HUES48 (cell line): ENCODE measurements around the gene PAX8.
A peak's percentile ranks its signal among the peaks of the same experiment; 100 is the strongest.
"Not testable (repeated sequence)": the region's sequence is repeated elsewhere in the genome, so short reads cannot be mapped to it uniquely, and the experiment has no call there.

Source experiments
- H3K27ac ChIP-seq: one replicate; pipeline ENCODE4 v1.7.0; 2013; ENCODE audit warnings: low read depth, low read length, inconsistent platforms
- H3K27me3 ChIP-seq: 2 replicates; pipeline ENCODE4 v1.6.1; 2013; ENCODE audit warnings: mild to moderate bottlenecking, low read length; ENCODE audit not compliant: control insufficient read depth, insufficient read depth
- H3K36me3 ChIP-seq: 2 replicates; pipeline ENCODE4 v1.6.1; 2013; ENCODE audit warnings: low read length; ENCODE audit not compliant: control insufficient read depth, insufficient read depth
- H3K4me1 ChIP-seq: 2 replicates; pipeline ENCODE4 v1.6.1; 2013; ENCODE audit warnings: mild to moderate bottlenecking, low read length; ENCODE audit not compliant: control insufficient read depth, insufficient read depth
- H3K4me3 ChIP-seq: 2 replicates; pipeline ENCODE4 v1.5.1; 2013; ENCODE audit warnings: mild to moderate bottlenecking, low read depth, low read length
- H3K9ac ChIP-seq: 2 replicates; pipeline ENCODE4 v1.6.1; 2013; ENCODE audit warnings: mild to moderate bottlenecking, low read depth, low read length, moderate library complexity
- H3K9me3 ChIP-seq: 2 replicates; pipeline ENCODE4 v1.6.1; 2013; ENCODE audit warnings: low read length; ENCODE audit not compliant: control insufficient read depth, insufficient read depth

The PAX8 gene

DNA sequence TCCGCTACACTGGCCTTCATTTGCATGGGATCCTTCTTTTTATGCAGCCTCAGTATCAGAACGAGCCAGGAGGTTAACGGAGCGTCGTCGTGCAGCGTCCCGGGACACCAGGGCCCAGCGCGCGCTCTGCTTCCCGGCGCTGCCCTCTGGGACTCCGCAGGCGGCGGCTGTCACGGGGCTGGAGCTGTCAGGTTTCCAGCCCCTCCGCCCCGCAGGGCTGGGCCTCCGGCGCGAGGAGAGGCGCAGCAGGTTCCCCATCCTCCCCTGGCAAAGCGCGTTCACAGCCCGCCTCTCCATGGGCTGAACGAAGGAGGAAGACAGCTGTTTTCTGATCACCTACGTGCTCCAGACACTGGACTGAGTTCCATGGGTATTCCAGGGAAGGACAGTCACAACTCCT, 12.5 kb upstream of the PAX8 start:
- Histone ChIP-seq H3K27me3 (peaks cover 72% of the 10 kb centered on the region), H3K4me3 (peak overlapping the region; percentile 6; the same call in 1 of the 2 replicates), H3K9ac (no peak overlapping the region)

GRCh38 chr2:113288674-113289149, 10.0 kb upstream of the PAX8 start:
- not testable (repeated sequence) for H3K9ac ChIP-seq, H3K4me1 ChIP-seq
- peaks cover 70% of the 10 kb centered on the region for H3K27me3 ChIP-seq

More for the DNA sequence above, 12.5 kb upstream of the PAX8 start:
- H3K4me1 ChIP-seq: peaks cover 3% of the 10 kb centered on the region; the same call in 1 of the 2 replicates
- no peak overlapping the region for H3K27ac ChIP-seq
- no peaks in the 10 kb centered on the region for H3K9me3 ChIP-seq
- H3K36me3 ChIP-seq: no peaks in the 10 kb centered on the region

DNA sequence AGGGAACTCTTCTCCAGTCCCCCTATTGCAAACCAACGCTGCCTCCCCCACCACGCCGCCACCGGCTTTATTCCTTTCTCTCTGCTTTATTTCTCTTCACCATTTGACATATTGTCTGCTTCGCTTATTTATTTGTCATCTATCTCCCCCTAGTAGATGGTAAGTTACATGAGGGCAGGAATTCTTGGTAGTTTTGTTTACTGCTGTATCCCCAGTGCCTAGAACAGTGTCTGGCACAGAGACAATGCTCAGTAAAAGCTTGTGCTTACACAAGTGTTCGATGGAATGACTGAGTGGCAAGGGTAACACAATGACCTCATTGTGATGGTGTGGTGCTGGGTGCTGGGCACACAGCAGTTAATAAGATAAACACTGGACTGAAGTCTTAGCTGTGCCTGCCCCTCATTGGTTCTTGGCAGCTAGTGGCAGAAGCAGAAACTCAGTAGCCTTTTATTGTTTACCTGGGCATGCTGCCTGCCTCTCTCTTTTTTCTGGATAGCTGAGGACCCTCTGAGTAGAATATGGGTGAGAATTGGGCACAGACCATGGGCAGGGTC, 9.5 kb upstream of the PAX8 start:
- not testable (repeated sequence) for H3K9me3 ChIP-seq, H3K36me3 ChIP-seq, H3K9ac ChIP-seq, H3K4me1 ChIP-seq, H3K4me3 ChIP-seq, H3K27ac ChIP-seq
- H3K27me3 ChIP-seq: peaks cover 64% of the 10 kb centered on the region

More at GRCh38 chr2:113288674-113289149, 10.0 kb upstream of the PAX8 start:
- not testable (repeated sequence) for H3K4me3 ChIP-seq, H3K9me3 ChIP-seq, H3K27ac ChIP-seq, H3K36me3 ChIP-seq

GRCh38 chr2:113285816-113286215, 7.1 kb upstream of the PAX8 start:
- no peak overlapping the region for H3K27ac ChIP-seq
- H3K4me3 ChIP-seq: no peak overlapping the region
- no peak overlapping the region for H3K9ac ChIP-seq
- no peaks in the 10 kb centered on the region for H3K36me3 ChIP-seq
- no peaks in the 10 kb centered on the region; the same call in 1 of the 2 replicates for H3K4me1 ChIP-seq
- peaks cover 64% of the 10 kb centered on the region for H3K27me3 ChIP-seq
- no peaks in the 10 kb centered on the region for H3K9me3 ChIP-seq

GRCh38 chr2:113284999-113285398, 6.3 kb upstream of the PAX8 start:
- H3K27ac ChIP-seq, H3K4me3 ChIP-seq, H3K36me3 ChIP-seq, H3K4me1 ChIP-seq, H3K9ac ChIP-seq, H3K9me3 ChIP-seq: not testable (repeated sequence)
- peaks cover 64% of the 10 kb centered on the region for H3K27me3 ChIP-seq

GRCh38 chr2:113284476-113284875, 5.8 kb upstream of the PAX8 start:
- Histone ChIP-seq H3K9ac (no peak overlapping the region), H3K27ac (no peak overlapping the region), H3K9me3 (no peaks in the 10 kb centered on the region), H3K4me3 (no peak overlapping the region), H3K36me3 (no peaks in the 10 kb centered on the region), H3K27me3 (peaks cover 64% of the 10 kb centered on the region), H3K4me1 (no peaks in the 10 kb centered on the region; the same call in 1 of the 2 replicates)

DNA sequence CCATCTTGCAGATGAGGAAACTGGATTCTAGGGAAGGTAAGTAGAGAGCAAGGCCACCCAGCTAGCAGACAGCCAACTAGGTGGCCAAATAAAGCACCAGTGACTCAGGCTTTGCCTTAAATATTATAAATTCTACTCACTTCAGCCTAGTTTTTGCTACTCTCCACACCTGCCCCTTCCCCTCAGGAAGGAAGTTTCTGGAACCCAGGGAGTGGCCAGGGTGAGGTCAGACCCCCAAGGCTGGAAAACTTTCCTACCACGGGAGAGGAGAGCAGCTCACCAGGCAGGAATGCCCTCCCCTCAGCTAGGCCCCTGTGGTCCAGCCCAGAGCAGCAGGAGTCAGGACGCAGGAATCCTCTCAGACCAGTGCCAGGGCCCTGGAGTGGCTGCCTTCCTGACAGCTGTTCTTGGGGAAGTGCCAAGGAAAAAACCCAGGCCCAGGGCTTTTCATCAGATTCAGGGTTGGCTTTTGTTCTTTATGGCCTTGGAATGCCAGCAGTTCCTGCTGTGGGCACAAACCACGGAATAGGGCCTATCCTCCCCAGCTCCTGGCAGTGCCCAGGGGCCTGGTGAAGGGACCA, 5.1 kb upstream of the PAX8 start:
- H3K9ac ChIP-seq: no peak overlapping the region
- H3K4me3 ChIP-seq: no peak overlapping the region
- no peaks in the 10 kb centered on the region; the same call in 1 of the 2 replicates for H3K4me1 ChIP-seq
- H3K27me3 ChIP-seq: peaks cover 65% of the 10 kb centered on the region
- no peaks in the 10 kb centered on the region for H3K36me3 ChIP-seq
- H3K9me3 ChIP-seq: no peaks in the 10 kb centered on the region
- no peak overlapping the region for H3K27ac ChIP-seq

- H3K9me3 ChIP-seq: no peaks in the 10 kb centered on the region
- no peak overlapping the region for H3K27ac ChIP-seq
- H3K36me3 ChIP-seq: no peaks in the 10 kb centered on the region
- H3K4me1 ChIP-seq: no peaks in the 10 kb centered on the region; the same call in 1 of the 2 replicates
- no peak overlapping the region for H3K4me3 ChIP-seq
- H3K9ac ChIP-seq: no peak overlapping the region
- peaks cover 73% of the 10 kb centered on the region for H3K27me3 ChIP-seq
These were observed 4.2 kb upstream of the PAX8 start for GRCh38 chr2:113282747-113283533.

DNA sequence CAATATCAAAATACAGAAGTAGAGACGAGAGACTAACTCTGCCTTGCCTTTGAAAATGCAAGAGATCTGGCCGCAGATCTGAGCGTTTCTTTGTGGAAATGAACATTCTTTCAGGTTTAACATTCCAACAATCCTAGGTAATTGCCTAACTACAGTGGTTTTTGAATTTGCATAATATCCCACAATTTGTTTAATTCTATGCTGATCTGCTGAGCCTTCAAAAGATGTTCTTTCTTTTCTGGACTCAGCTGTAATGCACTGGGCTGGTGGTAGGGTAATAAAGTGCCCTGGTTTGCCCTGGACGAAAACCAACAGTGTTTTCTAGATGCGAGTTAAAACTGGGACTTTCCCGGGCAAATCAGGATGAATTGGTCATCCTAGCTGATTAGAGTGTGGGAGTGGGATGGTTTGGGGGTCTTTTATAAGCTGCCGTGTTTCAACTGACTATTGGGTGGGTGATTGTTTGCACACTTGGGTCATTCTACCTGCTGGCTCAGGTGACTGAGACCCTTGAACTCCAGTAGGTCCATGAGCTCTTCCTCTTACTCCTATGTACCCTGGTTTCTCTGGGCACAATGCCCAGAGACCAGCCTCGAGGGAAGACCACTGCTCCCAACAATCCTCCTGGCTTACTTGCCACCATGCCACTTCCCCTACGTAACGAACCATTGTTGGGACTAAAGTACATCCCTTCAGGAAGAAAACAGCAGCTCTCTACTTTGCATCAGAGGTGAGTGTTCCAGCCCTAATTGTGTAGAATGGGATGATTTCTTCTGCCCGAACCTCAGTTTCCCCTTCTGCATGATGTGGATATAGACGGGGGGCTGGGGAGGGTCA, 3.4 kb upstream of the PAX8 start:
- Histone ChIP-seq H3K27ac (no peak overlapping the region), H3K4me1 (no peaks in the 10 kb centered on the region; the same call in 1 of the 2 replicates), H3K27me3 (peaks cover 76% of the 10 kb centered on the region), H3K4me3 (no peak overlapping the region), H3K9ac (no peak overlapping the region), H3K9me3 (no peaks in the 10 kb centered on the region), H3K36me3 (no peaks in the 10 kb centered on the region)

- Histone ChIP-seq H3K36me3 (no peaks in the 10 kb centered on the region), H3K27ac (no peak overlapping the region), H3K27me3 (peaks cover 99% of the 10 kb centered on the region), H3K9me3 (no peaks in the 10 kb centered on the region), H3K4me1 (peaks cover 9% of the 10 kb centered on the region), H3K9ac (no peak overlapping the region), H3K4me3 (peak overlapping the region; percentile 58)
These were observed 514 bp downstream of the PAX8 start for GRCh38 chr2:113278073-113278741.
